ENCODE measurements around the gene C1orf21.

- TF ChIP-seq POLR2A (IDR thresholded peaks at IDR 0.05) (no peak), CTCF (IDR thresholded peaks at IDR 0.05) (no peak)
Measured at GRCh38 chr1:184658055-184658454, 271.2 kb downstream of the C1orf21 start.
